IPS DF 6.9 (cell line): ENCODE data around the gene SMNDC1.

Experiments used
- DNase-seq: peaks from one replicate; pipeline ENCODE4 v3.0.0-alpha.2; 2013; ENCODE audit warnings: low read depth, low spot score
- H3K27ac ChIP-seq: one replicate; pipeline ENCODE4 v1.5.1; 2013; ENCODE audit warnings: low read length, control low read depth
- H3K27me3 ChIP-seq: 2 replicates; pipeline ENCODE4 v1.6.1; 2013; ENCODE audit warnings: mild to moderate bottlenecking, low read length; ENCODE audit not compliant: control insufficient read depth, insufficient read depth
- H3K36me3 ChIP-seq: 2 replicates; pipeline ENCODE4 v1.6.1; 2013; ENCODE audit warnings: low read length; ENCODE audit not compliant: control insufficient read depth, insufficient read depth
- H3K4me1 ChIP-seq: 2 replicates; pipeline ENCODE4 v1.6.1; 2013; ENCODE audit warnings: low read length; ENCODE audit not compliant: control insufficient read depth, insufficient read depth
- H3K4me3 ChIP-seq: 2 replicates; pipeline ENCODE4 v1.5.1; 2013; ENCODE audit warnings: mild to moderate bottlenecking, low read length
- H3K9me3 ChIP-seq: 2 replicates; pipeline ENCODE4 v1.6.1; 2013; ENCODE audit warnings: low read length, inconsistent platforms; ENCODE audit not compliant: control insufficient read depth, insufficient read depth
- WGBS: extraction: QIAGEN DNeasy Blood & Tissue Kit; methylation state at CpG from one replicate; pipeline ENCODE4 v1.1.7; 2013; ENCODE audit warnings: mixed read lengths, missing lambda C conversion rate; ENCODE audit not compliant: insufficient read length, insufficient coverage; 5-methylcytosine and 5-hydroxymethylcytosine counted together

The SMNDC1 gene

GRCh38 chr10:110330675-110331074 lies 26.0 kb upstream of the SMNDC1 start:
- WGBS: no CpG with 5 or more reads among the region's 6 CpGs
- H3K4me1 ChIP-seq: peaks cover 1% of the 10 kb centered on the region; the same call in 1 of the 2 replicates

GRCh38 chr10:110327262-110327914 lies 22.7 kb upstream of the SMNDC1 start:
- no peak overlapping the region for H3K4me3 ChIP-seq
- H3K9me3 ChIP-seq: peaks cover 4% of the 10 kb centered on the region; the same call in 1 of the 2 replicates
- no peaks in the 10 kb centered on the region; the same call in 1 of the 2 replicates for H3K4me1 ChIP-seq
- no CpG with 5 or more reads among the region's 5 CpGs for WGBS
- H3K36me3 ChIP-seq: no peaks in the 10 kb centered on the region
- H3K27me3 ChIP-seq: no peaks in the 10 kb centered on the region
- no peak for DNase-seq
- no peak overlapping the region for H3K27ac ChIP-seq

More at GRCh38 chr10:110330675-110331074, 26.0 kb upstream of the SMNDC1 start:
- H3K27me3 ChIP-seq: no peaks in the 10 kb centered on the region
- peaks cover 4% of the 10 kb centered on the region; the same call in 1 of the 2 replicates for H3K9me3 ChIP-seq
- no peaks in the 10 kb centered on the region for H3K36me3 ChIP-seq
- H3K27ac ChIP-seq: no peak overlapping the region
- no peak for DNase-seq
- no peak overlapping the region for H3K4me3 ChIP-seq

DNA sequence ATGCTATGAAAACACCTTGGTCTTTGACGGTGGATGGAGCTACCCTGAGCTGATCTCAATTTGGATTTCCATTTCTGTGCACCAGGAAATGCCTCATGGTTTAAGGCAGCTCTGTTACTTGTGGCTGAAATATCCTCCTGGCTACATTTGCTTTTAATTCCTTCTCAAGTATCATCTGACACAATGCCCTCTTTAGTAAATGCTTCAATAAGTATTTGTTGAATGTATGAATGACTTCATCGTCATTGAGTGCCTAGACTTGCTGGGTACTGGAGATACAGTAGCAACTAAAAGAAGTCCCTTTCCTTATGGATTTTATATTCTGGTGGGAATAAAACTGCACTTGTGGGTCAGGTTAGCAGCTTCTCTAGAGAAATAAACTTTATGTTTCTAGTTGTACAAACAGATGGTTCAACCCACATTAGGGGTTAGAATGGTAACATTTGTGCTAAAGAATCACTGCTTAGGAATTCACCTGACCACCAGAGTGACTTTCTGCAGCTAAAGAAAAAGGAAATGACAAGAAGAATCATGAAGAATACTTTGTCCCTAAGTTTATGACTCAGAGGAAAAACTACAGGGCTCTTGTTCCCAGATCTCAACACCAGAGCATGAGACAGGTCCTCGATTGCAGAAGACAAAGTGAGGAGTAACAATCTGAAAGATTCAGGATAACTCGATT lies 21.8 kb upstream of the SMNDC1 start:
- Histone ChIP-seq H3K27ac (no peak overlapping the region), H3K27me3 (no peaks in the 10 kb centered on the region), H3K9me3 (peaks cover 4% of the 10 kb centered on the region; the same call in 1 of the 2 replicates), H3K4me3 (no peak overlapping the region), H3K36me3 (no peaks in the 10 kb centered on the region), H3K4me1 (no peaks in the 10 kb centered on the region; the same call in 1 of the 2 replicates)
- no peak for DNase-seq
- no CpG with 5 or more reads among the region's 4 CpGs for WGBS

GRCh38 chr10:110324805-110325280 lies 20.1 kb upstream of the SMNDC1 start:
- no peaks in the 10 kb centered on the region for H3K27me3 ChIP-seq
- no CpG with 5 or more reads among the region's 3 CpGs for WGBS
- H3K27ac ChIP-seq: no peak overlapping the region
- no peak for DNase-seq
- no peaks in the 10 kb centered on the region for H3K9me3 ChIP-seq
- no peaks in the 10 kb centered on the region for H3K36me3 ChIP-seq
- H3K4me3 ChIP-seq: no peak overlapping the region
- no peaks in the 10 kb centered on the region; the same call in 1 of the 2 replicates for H3K4me1 ChIP-seq

DNA sequence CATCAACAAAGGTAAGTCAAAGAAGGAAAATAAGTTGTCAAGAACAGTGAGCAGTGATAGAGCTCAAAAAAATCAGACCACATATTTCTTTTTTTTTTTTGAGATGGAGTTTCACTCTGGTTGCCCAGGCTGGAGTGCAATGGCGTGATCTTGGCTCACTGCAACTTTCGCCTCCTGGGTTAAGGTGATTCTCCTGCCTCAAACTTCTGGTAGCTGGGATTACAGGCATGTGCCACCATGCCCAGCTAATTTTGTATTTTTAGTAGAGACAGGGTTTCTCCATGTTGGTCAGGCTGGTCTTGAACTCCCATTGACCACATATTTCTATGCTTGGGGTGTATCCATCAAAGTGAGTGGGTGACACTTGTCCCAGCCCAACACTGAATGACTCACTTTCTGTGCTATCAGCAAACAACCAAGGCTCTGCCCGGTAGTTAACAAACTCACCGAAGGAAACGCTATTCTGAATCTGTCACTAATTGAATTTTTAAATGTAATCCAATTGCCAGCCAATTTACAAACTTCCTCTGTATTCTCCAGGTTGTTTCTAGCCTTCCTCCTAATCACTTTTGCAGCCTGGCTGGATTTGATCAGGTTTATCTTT lies 19.6 kb upstream of the SMNDC1 start:
- H3K4me3 ChIP-seq: no peak overlapping the region
- DNase-seq: no peak
- no peak overlapping the region for H3K27ac ChIP-seq
- no peaks in the 10 kb centered on the region for H3K9me3 ChIP-seq
- no CpG with 5 or more reads among the region's 5 CpGs for WGBS
- H3K36me3 ChIP-seq: no peaks in the 10 kb centered on the region
- no peaks in the 10 kb centered on the region for H3K27me3 ChIP-seq
- H3K4me1 ChIP-seq: no peaks in the 10 kb centered on the region; the same call in 1 of the 2 replicates

GRCh38 chr10:110323503-110323902 lies 18.8 kb upstream of the SMNDC1 start:
- Histone ChIP-seq H3K27ac (no peak overlapping the region), H3K4me3 (no peak overlapping the region), H3K9me3 (no peaks in the 10 kb centered on the region), H3K36me3 (no peaks in the 10 kb centered on the region), H3K27me3 (no peaks in the 10 kb centered on the region), H3K4me1 (no peaks in the 10 kb centered on the region; the same call in 1 of the 2 replicates)
- DNase-seq: no peak
- WGBS: no CpG with 5 or more reads among the region's 2 CpGs

DNA sequence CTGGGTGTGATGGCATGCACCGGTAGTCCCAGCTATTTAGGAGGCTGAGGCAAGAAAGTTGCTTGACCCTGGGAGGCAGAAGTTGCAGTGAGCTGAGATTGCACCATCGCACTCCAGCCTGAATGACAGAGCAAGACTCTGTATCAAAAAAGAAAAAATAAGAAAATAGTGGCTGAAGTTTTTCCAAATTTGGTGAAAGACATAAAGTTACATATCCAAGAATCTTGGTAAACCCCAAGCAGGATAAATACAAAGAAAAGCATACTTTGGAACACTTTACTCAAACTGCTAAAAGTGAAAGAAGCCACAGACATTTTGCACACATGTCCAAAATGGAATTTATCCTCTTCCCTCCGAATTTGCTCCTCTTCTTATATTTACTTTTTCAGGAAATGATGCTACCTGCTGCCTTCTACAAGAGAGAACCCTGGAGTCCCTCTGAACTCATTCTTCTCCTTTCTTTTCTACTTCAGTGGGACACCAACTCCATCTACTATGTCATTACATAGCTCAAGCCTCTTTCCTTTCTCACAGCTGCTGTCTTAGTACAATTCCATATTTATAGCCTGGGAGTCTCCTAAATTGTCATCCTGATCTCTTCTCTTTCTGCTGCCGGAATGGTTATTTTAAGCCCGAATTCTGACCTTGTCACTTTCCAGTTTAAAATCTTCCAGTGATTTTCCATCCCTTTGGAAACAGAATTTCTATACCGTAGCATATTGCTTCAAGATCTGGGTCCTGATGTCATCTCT lies 17.3 kb upstream of the SMNDC1 start:
- DNase-seq: no peak
- no CpG with 5 or more reads among the region's 6 CpGs for WGBS
- no peaks in the 10 kb centered on the region for H3K9me3 ChIP-seq

DNA sequence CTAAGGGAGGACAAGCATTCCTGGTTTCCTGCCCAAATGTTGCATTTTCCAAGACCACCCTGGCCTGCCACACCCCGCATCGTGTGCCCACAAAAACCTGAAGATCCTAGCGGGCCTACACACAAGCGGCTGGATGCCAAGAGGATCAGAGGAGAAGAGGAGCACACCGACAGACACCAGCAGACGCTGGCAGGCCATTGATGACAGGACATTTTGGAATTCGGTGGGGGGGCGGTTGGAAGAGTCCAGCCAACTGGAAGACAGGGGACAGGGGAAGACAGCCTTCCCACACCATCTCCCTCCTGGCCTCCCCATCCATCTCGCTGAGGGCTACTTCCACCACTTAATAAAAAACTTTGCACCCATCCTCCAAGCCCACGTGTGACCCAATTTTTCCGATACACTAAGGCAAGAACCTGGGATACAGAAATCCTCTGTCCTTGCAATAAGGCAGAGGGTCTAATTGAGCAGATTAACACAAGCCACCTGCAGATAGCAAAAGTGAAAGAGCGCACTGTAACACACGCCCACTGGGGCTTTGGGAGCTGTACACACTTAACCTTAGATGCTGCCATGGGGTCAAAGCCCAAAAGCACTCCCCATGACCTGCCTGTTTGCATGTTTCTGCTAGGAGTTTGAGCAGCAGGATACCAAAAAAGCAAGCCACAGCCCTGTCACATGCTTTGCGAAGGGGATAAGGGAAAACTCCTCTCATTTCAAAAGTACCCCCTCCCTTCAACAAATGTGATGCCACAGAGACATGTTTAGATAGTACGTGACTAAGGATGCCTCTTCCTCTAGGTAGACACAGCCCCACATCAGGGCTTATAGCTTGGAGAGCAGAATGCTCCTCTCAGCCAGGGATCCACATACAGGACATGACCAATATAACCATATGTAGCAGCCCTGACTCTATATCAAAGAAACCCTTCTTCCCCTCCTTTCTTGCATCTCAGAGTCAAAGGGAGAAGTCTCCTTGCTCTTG lies 13.4 kb upstream of the SMNDC1 start:
- Histone ChIP-seq H3K36me3 (no peaks in the 10 kb centered on the region), H3K9me3 (no peaks in the 10 kb centered on the region), H3K4me3 (no peak overlapping the region), H3K4me1 (no peaks in the 10 kb centered on the region), H3K27ac (no peak overlapping the region), H3K27me3 (no peaks in the 10 kb centered on the region)
- WGBS: no CpG with 5 or more reads among the region's 15 CpGs
- DNase-seq: no peak

More for the DNA sequence above, 17.3 kb upstream of the SMNDC1 start:
- H3K36me3 ChIP-seq: no peaks in the 10 kb centered on the region
- no peaks in the 10 kb centered on the region; the same call in 1 of the 2 replicates for H3K4me1 ChIP-seq
- no peaks in the 10 kb centered on the region for H3K27me3 ChIP-seq
- no peak overlapping the region for H3K4me3 ChIP-seq
- H3K27ac ChIP-seq: no peak overlapping the region

DNA sequence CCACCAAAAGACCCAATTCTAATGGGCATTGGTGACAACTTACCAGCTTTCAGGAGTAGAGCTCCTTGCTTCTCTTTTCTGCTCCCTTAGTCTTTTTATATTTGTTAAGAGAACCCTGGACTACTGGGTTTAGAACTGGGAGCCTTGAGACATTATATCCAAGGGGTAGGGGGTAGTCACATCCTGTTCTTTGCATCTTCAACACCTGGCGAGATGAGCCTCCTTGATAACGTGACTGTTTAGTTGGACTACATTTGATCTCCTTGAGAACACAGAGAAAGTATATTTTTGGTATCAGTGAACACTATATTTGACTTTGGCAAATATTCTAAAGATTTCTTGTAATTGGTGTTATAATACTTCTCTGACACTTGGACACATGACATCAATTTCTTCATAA lies 9.0 kb upstream of the SMNDC1 start:
- Histone ChIP-seq H3K4me3 (no peak overlapping the region), H3K27me3 (no peaks in the 10 kb centered on the region), H3K9me3 (no peaks in the 10 kb centered on the region), H3K36me3 (no peaks in the 10 kb centered on the region), H3K4me1 (no peaks in the 10 kb centered on the region), H3K27ac (no peak overlapping the region)
- no peak for DNase-seq
- no CpG with 5 or more reads among the region's 2 CpGs for WGBS
